OCI-LY7 (cell line): Measurements from ENCODE around the gene YTHDC1. TPM values are rescaled to one million over a fixed set of nuclear protein-coding genes. Genes with fewer than 3 reads are reported as not detected.

Experiments used
- BruUV-seq: library from RNA; stranded (reverse); fragments of 400-500 nt; replicated peaks from 2 replicates; lab custom pipeline; 2021; lab: Mats Ljungman, UMichigan
- CTCF ChIA-PET: fragments of 300-600 bp; sonication (Branson Sonifier 250); formaldehyde crosslinking; loops from one replicate; lab custom pipeline; 2022; ENCODE audit warnings: antibody characterized with exemption; ENCODE audit not compliant: unreplicated experiment; lab: Charles Lee
- POLR2A ChIA-PET: fragments of 300-600 bp; sonication (Branson Sonifier 250); formaldehyde crosslinking; loops from one replicate; lab custom pipeline; 2022; ENCODE audit warnings: antibody characterized with exemption; lab: Charles Lee
- DNase-seq: peaks from one replicate; pipeline ENCODE4 v3.0.0-alpha.2; 2015; ENCODE audit warnings: low spot score
- H2AFZ ChIP-seq: fragments of 200-600 bp; sonication (generic), shearing (Covaris generic); 2 replicates; pipeline ENCODE4 v1.6.1; 2014; ENCODE audit warnings: mild to moderate bottlenecking, antibody characterized with exemption, low read length, moderate library complexity
- H3K27ac ChIP-seq: fragments of 200-600 bp; sonication (generic); 2 replicates; pipeline ENCODE4 v1.5.1; 2014; ENCODE audit warnings: mixed run types, low read depth, mild to moderate bottlenecking, moderate library complexity, low read length, inconsistent platforms; ENCODE audit not compliant: poor library complexity, severe bottlenecking
- H3K36me3 ChIP-seq: fragments of 200-600 bp; sonication (generic); 2 replicates; pipeline ENCODE4 v1.6.1; 2014; ENCODE audit warnings: mild to moderate bottlenecking, antibody characterized with exemption, low read length, moderate library complexity, mixed read lengths; ENCODE audit not compliant: insufficient read depth
- H3K4me1 ChIP-seq: fragments of 200-600 bp; sonication (generic); 2 replicates; pipeline ENCODE4 v1.5.1; 2014; ENCODE audit warnings: mild to moderate bottlenecking, low read length; ENCODE audit not compliant: insufficient read depth, poor library complexity, severe bottlenecking
- H3K4me2 ChIP-seq: fragments of 200-600 bp; sonication (generic); 2 replicates; pipeline ENCODE4 v1.6.1; 2014; ENCODE audit warnings: mild to moderate bottlenecking, low read length
- H3K4me3 ChIP-seq: fragments of 200-600 bp; sonication (generic); 2 replicates; pipeline ENCODE4 v1.5.1; 2014; ENCODE audit warnings: mild to moderate bottlenecking, low read depth, low read length; ENCODE audit not compliant: poor library complexity, severe bottlenecking
- H3K79me2 ChIP-seq: fragments of 200-600 bp; sonication (generic); 2 replicates; pipeline ENCODE4 v1.6.1; 2016; ENCODE audit warnings: low read depth, mild to moderate bottlenecking, low read length, moderate library complexity, mixed read lengths; ENCODE audit not compliant: insufficient read depth
- H3K9me2 ChIP-seq: fragments of 200-600 bp; sonication (generic); 2 replicates; pipeline ENCODE4 v1.6.1; 2016; ENCODE audit warnings: mild to moderate bottlenecking, low read length, mixed read lengths; ENCODE audit not compliant: insufficient read depth
- H3K9me3 ChIP-seq: fragments of 200-600 bp; sonication (generic); 2 replicates; pipeline ENCODE4 v1.6.1; 2014; ENCODE audit warnings: mild to moderate bottlenecking, mixed run types, low read length, mixed read lengths
- H4K20me1 ChIP-seq: fragments of 200-600 bp; sonication (generic); 2 replicates; pipeline ENCODE4 v1.6.1; 2014; ENCODE audit warnings: mild to moderate bottlenecking, antibody characterized with exemption, low read length, moderate library complexity, mixed read lengths; ENCODE audit not compliant: insufficient read depth
- EZH2phosphoT487 ChIP-seq: fragments of 200-600 bp; sonication (generic); IDR thresholded peaks from 2 replicates; pipeline ENCODE4 v1.6.1; 2018; ENCODE audit warnings: low read depth, borderline replicate concordance, mild to moderate bottlenecking, mixed run types, antibody characterized with exemption, low read length, moderate library complexity, mixed read lengths
- intact Hi-C: fragments of 100-400 bp; cut with micrococcal nuclease; formaldehyde crosslinking; loops from one replicate; pipeline ENCODE4 v1.10.0; 2022; ENCODE audit not compliant: unreplicated experiment
- total RNA-seq, 2 experiments: library from RNA; depleted of rRNA in 1 of 2; stranded (reverse); fragments of >200 nt in 1 of 2; shearing (Covaris generic) in 1 of 2; gene quantifications; 2 replicates each; pipeline ENCODE4 v1.2.3, GENCODE V29; 2014 to 2022
- TF ChIP-seq, protein P1 (sequence below): fragments of 200-600 bp; sonication (generic); conservative IDR thresholded peaks from 2 replicates; pipeline ENCODE4 v1.5.1; 2014; ENCODE audit warnings: mild to moderate bottlenecking, antibody characterized with exemption, low read length, moderate library complexity, mixed read lengths

The YTHDC1 gene
- total RNA-seq, 2 experiments from 2014 or later = 65.3 to 93.0 TPM

DNA sequence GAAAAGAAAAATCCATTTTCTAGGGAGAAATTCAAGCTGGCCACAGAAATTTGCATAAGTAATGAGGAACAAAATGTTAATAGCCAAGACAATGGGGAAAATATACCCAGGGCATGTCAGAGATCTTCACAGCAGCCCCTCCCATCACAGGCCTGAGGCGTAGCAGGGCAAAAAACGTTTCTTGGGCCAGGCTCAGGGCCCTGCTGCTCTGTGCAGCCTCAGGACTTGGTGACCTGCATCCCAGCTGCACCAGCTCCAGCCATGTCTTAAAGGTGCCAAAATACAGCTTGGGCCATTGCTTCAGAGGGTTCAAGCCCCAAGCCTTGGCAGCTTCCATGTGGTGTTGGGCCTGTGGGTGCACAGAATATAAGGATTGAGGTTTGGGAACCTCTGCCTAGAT is 72.3 kb downstream of the YTHDC1 start:
- no peak for DNase-seq
- Histone ChIP-seq H3K27ac (no peak overlapping the region), H3K36me3 (no peaks in the 10 kb centered on the region), H2AFZ (no peak overlapping the region), H3K4me3 (no peak overlapping the region), H3K9me2 (no peaks in the 10 kb centered on the region), H4K20me1 (no peaks in the 10 kb centered on the region), H3K4me1 (no peaks in the 10 kb centered on the region), H3K4me2 (no peak overlapping the region), H3K79me2 (no peaks in the 10 kb centered on the region), H3K9me3 (no peaks in the 10 kb centered on the region)
- ChIA-PET POLR2A (interaction anchor here (0.7 kb wide), 1 partner anchor 86 kb away, joined by 3 read pairs; no protein-coding TSS in a partner anchor), CTCF (no interaction called here)
- no TSS peak for BruUV-seq
- intact Hi-C loops = no loop called here
- TF ChIP-seq, protein P1, sequence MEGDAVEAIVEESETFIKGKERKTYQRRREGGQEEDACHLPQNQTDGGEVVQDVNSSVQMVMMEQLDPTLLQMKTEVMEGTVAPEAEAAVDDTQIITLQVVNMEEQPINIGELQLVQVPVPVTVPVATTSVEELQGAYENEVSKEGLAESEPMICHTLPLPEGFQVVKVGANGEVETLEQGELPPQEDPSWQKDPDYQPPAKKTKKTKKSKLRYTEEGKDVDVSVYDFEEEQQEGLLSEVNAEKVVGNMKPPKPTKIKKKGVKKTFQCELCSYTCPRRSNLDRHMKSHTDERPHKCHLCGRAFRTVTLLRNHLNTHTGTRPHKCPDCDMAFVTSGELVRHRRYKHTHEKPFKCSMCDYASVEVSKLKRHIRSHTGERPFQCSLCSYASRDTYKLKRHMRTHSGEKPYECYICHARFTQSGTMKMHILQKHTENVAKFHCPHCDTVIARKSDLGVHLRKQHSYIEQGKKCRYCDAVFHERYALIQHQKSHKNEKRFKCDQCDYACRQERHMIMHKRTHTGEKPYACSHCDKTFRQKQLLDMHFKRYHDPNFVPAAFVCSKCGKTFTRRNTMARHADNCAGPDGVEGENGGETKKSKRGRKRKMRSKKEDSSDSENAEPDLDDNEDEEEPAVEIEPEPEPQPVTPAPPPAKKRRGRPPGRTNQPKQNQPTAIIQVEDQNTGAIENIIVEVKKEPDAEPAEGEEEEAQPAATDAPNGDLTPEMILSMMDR = no peak
- no peak for TF ChIP-seq EZH2phosphoT487

DNA sequence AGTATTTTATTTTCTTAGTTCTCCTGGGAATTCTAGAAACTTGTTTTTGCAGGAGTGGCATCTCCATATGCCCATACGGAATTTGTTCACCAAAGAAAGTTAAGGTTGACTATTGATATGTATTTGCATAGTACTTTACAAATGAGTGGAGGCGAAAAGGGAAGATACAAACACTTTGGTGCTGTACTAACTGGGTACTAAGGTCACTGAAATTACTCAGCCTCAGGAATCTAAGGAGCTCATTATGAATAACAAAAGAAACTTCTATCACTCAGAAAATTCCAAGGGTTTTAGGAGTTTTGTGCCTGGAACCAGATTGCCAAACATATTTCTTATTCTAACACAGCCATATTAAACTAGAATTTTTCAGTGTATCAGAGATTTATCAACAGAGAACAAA is 77.0 kb downstream of the YTHDC1 start:
- ChIA-PET POLR2A (interaction anchor here (0.7 kb wide), 1 partner anchor 99 kb away, joined by 3 read pairs; no protein-coding TSS in a partner anchor), CTCF (interaction anchor here (1.6 kb wide), 1 partner anchor 103 kb away, joined by 8 read pairs; no protein-coding TSS in a partner anchor)
- Histone ChIP-seq H3K9me3 (no peaks in the 10 kb centered on the region), H3K36me3 (no peaks in the 10 kb centered on the region), H3K4me1 (no peaks in the 10 kb centered on the region), H3K9me2 (no peaks in the 10 kb centered on the region), H3K27ac (no peak overlapping the region), H4K20me1 (no peaks in the 10 kb centered on the region), H3K4me3 (no peak overlapping the region), H3K4me2 (no peak overlapping the region), H2AFZ (no peak overlapping the region), H3K79me2 (no peaks in the 10 kb centered on the region)
- no peak for DNase-seq
- intact Hi-C loops = loop anchor here (1.0 to 5.0 kb wide), 2 partner anchors 103 to 224 kb away; no protein-coding TSS in a partner anchor
- no TSS peak for BruUV-seq
- TF ChIP-seq, protein P1 = no peak
- TF ChIP-seq EZH2phosphoT487 = no peak

DNA sequence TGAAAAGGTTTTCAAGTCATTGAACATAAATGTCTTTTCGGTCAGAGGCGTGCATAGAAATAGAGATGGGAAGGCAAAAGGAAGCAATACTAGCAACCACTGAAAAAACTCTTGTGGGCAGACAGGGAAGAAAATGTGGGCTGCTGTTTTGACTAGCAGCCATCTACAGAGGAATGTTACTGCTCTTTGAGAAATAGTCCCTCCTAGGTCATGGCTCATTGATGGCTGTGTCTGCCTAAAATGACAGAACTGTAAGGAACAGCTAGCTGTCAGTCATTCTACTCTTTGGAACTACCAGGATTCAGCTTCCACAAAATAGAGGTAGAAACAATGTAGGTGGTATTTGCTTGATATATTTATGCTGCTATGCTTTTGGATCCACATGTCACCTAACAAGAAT is 77.5 kb downstream of the YTHDC1 start:
- no peak overlapping the region for H3K27ac ChIP-seq
- peak overlapping the region; percentile 37; the same call in 1 of the 2 replicates for H2AFZ ChIP-seq
- no peaks in the 10 kb centered on the region for H3K9me3 ChIP-seq
- no TSS peak for BruUV-seq
- no peaks in the 10 kb centered on the region for H3K79me2 ChIP-seq
- H3K4me1 ChIP-seq = no peaks in the 10 kb centered on the region
- peak overlapping the region; percentile 18 for H3K4me3 ChIP-seq
- TF ChIP-seq EZH2phosphoT487 = no peak
- TF ChIP-seq, protein P1 = no peak
- intact Hi-C loops = loop anchor here (1.0 to 5.0 kb wide), 2 partner anchors 104 to 225 kb away; no protein-coding TSS in a partner anchor
- DNase-seq = no peak
- 0 out of 2 replicates have a peak overlapping the region, but pooled peaks have one; percentile 42 for H3K4me2 ChIP-seq
- H4K20me1 ChIP-seq = no peaks in the 10 kb centered on the region
- ChIA-PET CTCF (interaction anchor here (1.6 kb wide), 1 partner anchor 104 kb away, joined by 8 read pairs; no protein-coding TSS in a partner anchor), POLR2A (interaction anchor here (1.4 kb wide), 1 partner anchor 104 kb away, joined by 3 read pairs; no protein-coding TSS in a partner anchor)
- H3K9me2 ChIP-seq = no peaks in the 10 kb centered on the region
- no peaks in the 10 kb centered on the region for H3K36me3 ChIP-seq
